HG03354 (cell line): ENCODE data around the gene TEAD1.
A peak's percentile ranks its signal among the peaks of the same experiment; 100 is the strongest.

Source experiments
- ATAC-seq: cut with Tn5 transposase; IDR thresholded peaks from one replicate; pipeline ENCODE4 v1.9.1; 2021; ENCODE audit warnings: mild to moderate bottlenecking; ENCODE audit not compliant: unreplicated experiment, poor library complexity, severe bottlenecking

Gene TEAD1

GRCh38 chr11:12817681-12818332 is 143.6 kb downstream of the TEAD1 start:
- no peak for ATAC-seq

- no peak for ATAC-seq
Measured at GRCh38 chr11:12818333-12819015, 144.3 kb downstream of the TEAD1 start.

- ATAC-seq: no peak
Measured at GRCh38 chr11:12822392-12823022, 148.3 kb downstream of the TEAD1 start.

- no peak for ATAC-seq
Measured at GRCh38 chr11:12824281-12825041, 150.2 kb downstream of the TEAD1 start.

GRCh38 chr11:12826441-12826840 is 152.2 kb downstream of the TEAD1 start:
- no peak for ATAC-seq

GRCh38 chr11:12827369-12827768 is 153.1 kb downstream of the TEAD1 start:
- no peak for ATAC-seq

- ATAC-seq: peak; percentile 65
Measured at GRCh38 chr11:12827929-12828812, 153.9 kb downstream of the TEAD1 start.

GRCh38 chr11:12829131-12829530 is 154.9 kb downstream of the TEAD1 start:
- no peak for ATAC-seq

GRCh38 chr11:12829540-12830314 is 155.5 kb downstream of the TEAD1 start:
- no peak for ATAC-seq

- ATAC-seq: no peak
Measured at GRCh38 chr11:12831471-12832202, 157.4 kb downstream of the TEAD1 start.

- no peak for ATAC-seq
Measured at GRCh38 chr11:12832480-12833224, 158.4 kb downstream of the TEAD1 start.

- ATAC-seq: no peak
Measured at GRCh38 chr11:12834166-12834565, 159.9 kb downstream of the TEAD1 start.

- no peak for ATAC-seq
Measured at GRCh38 chr11:12834630-12835029, 160.4 kb downstream of the TEAD1 start.

- ATAC-seq: no peak
Measured at GRCh38 chr11:12835286-12835685, 161.1 kb downstream of the TEAD1 start.

- ATAC-seq: no peak
Measured at GRCh38 chr11:12838463-12839123, 164.4 kb downstream of the TEAD1 start.

- no peak for ATAC-seq
Measured at GRCh38 chr11:12840871-12841660, 166.8 kb downstream of the TEAD1 start.
